DMS153 (cell line): ENCODE results near the gene CCT5.
"Not testable (repeated sequence)": the region's sequence is repeated elsewhere in the genome, so short reads cannot be mapped to it uniquely, and the experiment has no call there.

Experiments used
- DNase-seq: peaks from one replicate; lab custom pipeline; 2025; lab: John Stamatoyannopoulos, UW

Gene CCT5

DNA sequence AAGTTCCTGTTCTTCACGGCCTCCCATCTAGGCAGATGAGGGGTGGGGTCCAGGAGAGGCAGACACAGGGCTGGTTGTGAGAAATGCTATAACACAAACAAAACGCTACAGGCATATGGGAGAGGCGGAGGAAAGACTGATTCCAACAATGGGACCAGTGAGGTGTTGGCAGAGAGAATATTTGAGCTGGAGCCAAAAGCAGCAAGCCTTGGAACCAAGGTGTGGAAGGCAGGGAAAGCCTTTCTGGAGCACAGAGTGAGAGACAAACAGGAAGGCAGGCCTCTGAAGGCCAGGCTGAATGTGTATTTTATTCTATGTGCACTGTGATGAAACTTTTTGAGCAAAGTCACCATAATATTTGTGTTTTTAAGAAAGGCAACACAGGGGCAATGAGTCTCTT, 3.3 kb upstream of the CCT5 start:
- DNase-seq = no peak

GRCh38 chr5:10247217-10247616, 2.9 kb upstream of the CCT5 start:
- DNase-seq = not testable (repeated sequence)

DNA sequence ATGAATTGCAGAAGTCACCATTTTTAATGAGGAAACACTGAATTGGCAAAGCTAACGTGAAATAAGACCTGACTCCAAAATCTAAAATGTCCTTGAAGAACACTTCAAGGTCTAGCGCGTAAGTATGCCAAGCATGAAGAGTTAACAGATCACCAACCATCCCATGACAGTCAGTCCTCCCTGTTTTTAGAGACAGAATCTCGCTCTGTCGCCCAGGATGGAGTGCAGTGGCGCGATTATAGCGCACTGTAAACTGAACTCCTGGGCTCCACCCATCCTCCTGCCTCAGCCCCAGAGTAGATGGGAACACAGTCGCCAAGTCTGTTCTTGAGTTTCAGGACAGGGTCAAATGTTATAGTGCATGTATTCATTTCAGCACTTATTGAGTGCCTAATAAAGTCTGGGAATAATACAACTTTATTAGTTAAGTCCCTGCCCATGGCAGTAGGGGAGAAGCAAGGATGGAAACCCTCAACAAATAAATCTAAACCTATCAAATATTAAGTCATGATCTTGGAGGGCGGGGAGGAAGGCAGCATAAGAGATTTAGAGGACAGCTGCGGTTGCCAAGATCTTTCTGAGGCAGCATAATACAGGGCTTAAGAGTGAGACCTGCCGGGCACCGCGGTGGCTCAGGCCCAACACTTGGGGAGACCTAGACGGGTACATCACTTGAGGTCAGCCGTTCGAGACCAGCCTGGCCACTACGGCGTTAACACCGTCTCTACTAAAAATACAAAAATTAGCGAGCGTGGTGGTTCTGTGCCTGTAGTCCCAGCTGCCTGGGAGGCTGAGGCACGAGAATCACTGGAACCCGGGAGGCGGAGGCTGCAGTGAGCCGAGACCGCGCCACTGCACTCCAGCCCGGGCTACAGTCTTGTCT, 1.5 kb upstream of the CCT5 start:
- DNase-seq = peak; percentile 11

DNA sequence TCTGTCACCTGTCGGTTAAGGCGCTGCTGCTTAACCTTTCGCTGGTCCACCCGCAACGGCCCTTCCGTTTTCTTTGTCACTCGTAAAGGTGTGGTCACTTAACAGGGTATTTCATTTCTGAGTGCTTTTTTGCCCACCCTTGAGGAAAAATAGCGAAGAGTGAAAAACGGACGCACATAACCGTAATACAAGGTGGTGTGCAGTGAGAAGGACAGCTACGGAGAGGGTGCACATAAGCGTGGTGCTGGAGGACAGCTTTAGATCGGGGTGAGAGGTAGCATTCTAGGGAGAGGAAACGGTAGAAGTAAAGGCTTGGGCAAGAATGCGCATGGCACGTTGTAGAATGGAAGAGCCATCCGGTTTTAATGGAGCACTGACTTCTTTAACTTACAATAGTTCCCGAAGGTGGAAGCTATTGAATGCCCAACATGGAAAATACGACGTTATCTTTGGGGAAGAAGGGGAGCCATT, 761 bp downstream of the CCT5 start:
- DNase-seq = no peak

- no peak for DNase-seq
These were observed 1.3 kb downstream of the CCT5 start for GRCh38 chr5:10251405-10251804.

DNA sequence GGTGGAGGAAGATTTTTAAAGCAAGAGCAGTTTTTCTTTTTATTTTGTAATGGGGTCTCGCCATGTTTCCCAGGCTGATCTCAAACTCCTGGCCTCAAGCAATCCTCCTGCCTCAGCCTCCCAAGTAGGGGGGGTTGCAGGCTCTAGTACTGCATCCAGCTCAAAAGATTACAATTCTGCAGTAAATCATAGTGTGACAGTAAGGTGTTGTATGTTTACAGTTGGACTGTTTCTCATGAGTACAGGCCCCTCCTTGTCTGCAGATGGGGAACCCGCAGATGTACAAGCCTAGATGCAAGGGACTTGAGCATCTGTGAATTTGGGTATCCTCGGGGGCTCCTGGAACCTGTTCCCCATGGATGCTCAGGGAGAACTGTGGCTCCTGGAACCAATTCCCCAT, 3.3 kb downstream of the CCT5 start:
- no peak for DNase-seq

GRCh38 chr5:10254686-10255085, 4.6 kb downstream of the CCT5 start:
- no peak for DNase-seq

DNA sequence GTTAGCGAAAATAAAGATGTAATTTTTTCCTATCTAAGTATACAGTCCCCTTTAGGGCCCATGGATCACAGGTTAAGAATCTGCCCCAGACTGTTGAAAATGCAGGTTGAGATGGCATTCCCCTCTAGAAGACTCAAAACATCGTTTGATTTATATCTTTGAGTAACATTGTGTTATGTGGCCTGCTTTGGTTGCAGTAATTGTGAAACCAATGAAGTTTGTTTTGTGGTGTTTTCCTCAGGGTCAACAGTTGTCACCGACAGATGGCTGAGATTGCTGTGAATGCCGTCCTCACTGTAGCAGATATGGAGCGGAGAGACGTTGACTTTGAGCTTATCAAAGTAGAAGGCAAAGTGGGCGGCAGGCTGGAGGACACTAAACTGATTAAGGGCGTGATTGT, 7.8 kb downstream of the CCT5 start:
- DNase-seq = no peak

DNA sequence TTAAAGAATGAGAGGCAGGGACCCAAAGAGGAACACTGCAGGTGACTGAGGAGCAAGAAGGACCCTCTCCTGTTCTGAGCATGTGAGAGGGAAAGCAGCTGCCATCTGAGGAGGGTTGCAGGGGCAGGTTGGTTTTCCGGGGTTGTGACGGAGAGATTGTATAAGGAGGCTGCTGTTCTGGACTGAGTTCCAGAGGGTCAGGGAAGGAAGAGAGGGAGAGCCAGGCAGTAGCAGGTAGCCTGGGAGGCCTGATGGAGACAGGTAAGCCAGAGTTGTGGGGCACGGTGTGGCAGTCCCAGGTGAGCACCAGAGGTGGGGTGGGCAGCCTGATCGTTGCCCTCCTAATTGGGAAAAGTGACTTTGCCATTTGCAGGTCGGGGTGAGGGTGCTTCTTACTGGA, 9.8 kb downstream of the CCT5 start:
- DNase-seq = no peak

GRCh38 chr5:10261065-10261464, 11.0 kb downstream of the CCT5 start:
- DNase-seq = no peak

DNA sequence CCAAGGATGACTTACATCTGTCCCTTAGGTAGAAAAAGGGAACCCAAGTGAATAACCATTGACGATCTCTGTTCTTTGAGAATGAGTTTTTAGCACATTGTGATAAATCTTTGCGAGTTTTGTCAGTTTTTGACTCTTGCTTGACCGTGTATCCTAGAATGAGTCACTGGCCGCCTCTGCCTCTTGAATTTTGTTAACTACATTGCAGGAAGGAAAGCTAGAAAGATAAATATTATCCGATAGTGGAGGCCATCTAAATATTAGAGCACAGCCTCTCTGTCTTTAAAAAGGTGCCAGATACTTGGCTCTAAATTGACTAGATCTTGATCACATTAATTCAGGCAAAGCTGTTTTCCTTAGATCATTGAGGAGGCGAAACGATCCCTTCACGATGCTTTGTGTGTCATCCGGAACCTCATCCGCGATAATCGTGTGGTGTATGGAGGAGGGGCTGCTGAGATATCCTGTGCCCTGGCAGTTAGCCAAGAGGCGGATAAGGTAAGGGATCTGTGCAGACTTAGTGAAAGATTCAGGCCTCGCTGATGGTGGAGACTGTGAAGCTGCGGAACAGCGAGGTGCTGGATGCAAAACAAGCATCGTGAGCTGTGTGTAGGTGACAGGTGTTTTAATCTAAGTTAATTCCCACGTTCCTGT, 12.2 kb downstream of the CCT5 start:
- no peak for DNase-seq

DNA sequence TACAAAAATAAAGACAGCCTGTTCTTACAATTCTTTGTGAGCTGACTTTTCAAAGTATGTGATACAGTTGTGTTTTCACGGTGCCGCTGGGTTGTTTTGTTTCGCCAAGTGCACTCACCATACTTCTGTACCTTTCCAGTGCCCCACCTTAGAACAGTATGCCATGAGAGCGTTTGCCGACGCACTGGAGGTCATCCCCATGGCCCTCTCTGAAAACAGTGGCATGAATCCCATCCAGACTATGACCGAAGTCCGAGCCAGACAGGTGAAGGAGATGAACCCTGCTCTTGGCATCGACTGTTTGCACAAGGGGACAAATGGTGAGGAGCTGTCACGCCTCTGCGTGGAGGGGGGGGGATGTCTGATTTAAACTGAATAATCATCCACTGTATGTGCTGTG, 12.9 kb downstream of the CCT5 start:
- DNase-seq = no peak

GRCh38 chr5:10264604-10265003, 14.5 kb downstream of the CCT5 start:
- DNase-seq = no peak

- no peak for DNase-seq
These were observed 15.4 kb downstream of the CCT5 start for GRCh38 chr5:10265245-10266109.

DNA sequence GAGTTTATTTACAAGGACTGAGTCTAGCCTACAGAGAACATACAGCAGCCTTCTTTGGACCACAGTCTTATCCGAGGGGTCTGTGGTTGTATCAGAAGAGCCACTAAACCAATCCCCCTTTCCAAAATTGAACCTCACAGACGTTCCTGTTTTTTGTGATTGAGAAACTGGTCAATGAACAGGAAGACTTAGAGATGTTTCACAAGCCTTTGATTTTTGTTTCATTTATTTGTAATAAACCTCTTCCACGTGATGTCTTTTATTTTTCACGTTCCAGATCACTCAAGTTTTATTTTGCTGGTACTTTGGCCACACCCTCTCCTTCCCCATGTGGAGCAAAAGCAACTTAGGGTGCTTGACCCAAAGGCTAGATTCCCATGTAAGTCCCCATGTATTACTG, 16.1 kb downstream of the CCT5 start:
- DNase-seq = no peak

GRCh38 chr5:10266839-10267238, 16.8 kb downstream of the CCT5 start:
- DNase-seq = no peak

DNA sequence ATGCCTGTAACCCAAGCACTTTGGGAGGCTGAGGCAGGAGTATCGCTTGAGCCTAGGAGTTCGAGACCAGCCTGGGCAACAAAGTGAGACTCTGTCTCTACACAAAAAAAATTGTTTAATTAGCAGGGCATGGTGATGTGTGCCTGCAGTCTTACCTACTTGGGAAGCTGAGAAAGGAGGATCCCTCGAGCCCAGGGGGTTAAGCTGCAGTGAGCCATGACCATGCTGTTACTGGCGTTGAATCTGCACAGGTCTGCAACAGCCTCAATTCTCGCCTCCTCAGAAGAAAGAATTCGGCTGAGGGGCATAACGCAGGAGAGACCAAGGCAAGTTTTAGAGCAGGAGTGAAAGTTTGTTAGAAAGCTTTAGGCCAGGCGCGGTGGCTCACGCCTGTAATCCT, 18.0 kb downstream of the CCT5 start:
- no peak for DNase-seq

GRCh38 chr5:10272053-10272874, 22.2 kb downstream of the CCT5 start:
- no peak for DNase-seq

GRCh38 chr5:10272875-10273209, 22.8 kb downstream of the CCT5 start:
- not testable (repeated sequence) for DNase-seq

- DNase-seq = no peak
These were observed 25.4 kb downstream of the CCT5 start for GRCh38 chr5:10275460-10275859.

DNA sequence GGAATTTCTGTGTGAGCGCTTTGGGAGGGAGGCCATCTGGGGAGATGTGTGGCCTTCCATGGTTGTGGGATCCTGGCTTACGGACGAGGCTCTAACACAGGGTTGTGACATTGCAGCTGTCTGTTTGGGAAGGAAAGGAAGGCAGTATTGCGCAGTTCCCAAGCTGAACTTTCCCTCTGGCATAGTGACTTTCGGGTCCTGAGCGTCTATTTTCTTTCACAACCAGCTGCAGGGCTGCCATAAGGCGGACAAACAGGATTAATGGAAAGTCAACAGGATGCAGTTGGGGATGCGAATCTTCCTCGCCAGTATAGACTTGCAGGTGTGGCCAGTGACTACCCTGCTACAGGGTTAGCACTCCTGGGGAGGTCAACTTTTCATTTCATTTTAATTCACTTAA, 25.9 kb downstream of the CCT5 start:
- DNase-seq = no peak

DNA sequence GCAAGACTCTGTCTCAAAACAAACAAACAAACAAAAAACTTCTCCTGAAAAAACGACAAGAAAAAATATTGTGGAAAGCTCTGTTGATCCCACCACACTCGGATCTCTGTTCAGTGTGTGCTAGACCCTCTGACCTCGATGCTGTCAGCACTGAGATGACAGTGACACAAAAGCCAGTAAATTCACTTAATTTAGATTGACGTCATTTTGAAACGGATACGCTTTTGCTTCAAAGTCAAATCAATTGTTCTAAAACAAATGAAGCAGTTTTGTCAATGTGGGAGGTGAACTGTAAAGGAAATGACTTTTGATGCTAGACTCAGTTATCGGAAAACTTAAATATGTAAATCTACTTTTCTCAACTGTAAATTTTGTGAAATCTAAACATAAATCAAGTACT, 26.6 kb downstream of the CCT5 start:
- no peak for DNase-seq
